GM23338 (cell line): Measurements from ENCODE around the gene CEMIP2. TPM values are rescaled to one million over a fixed set of nuclear protein-coding genes. Genes with fewer than 3 reads are reported as not detected.

Source experiments
- ATAC-seq: fragments of 200-7000 bp; cut with Tn5 transposase; 3 replicates; pipeline ENCODE4 v1.9.1; 2020
- DNase-seq: peaks from one replicate; pipeline ENCODE4 v3.0.0-alpha.2; 2015; ENCODE audit warnings: low spot score
- H2AFZ ChIP-seq: fragments of 200-600 bp; sonication (generic); 2 replicates; pipeline ENCODE4 v1.8.0; 2016; ENCODE audit warnings: antibody characterized with exemption, mild to moderate bottlenecking, moderate library complexity
- H3F3A ChIP-seq: fragments of 200-600 bp; sonication (generic); replicated peaks from 2 replicates; pipeline ENCODE4 v1.8.0; 2017; ENCODE audit warnings: antibody characterized with exemption, mixed run types, low read depth
- H3K27ac ChIP-seq: fragments of 200-600 bp; sonication (generic); 2 replicates; pipeline ENCODE4 v1.6.1; 2016; ENCODE audit warnings: low read depth
- H3K27me3 ChIP-seq: fragments of 200-600 bp; sonication (generic); 2 replicates; pipeline ENCODE4 v1.8.0; 2016; ENCODE audit warnings: mild to moderate bottlenecking, mixed run types, moderate library complexity; ENCODE audit not compliant: insufficient read depth
- H3K36me3 ChIP-seq: fragments of 200-600 bp; sonication (generic); 2 replicates; pipeline ENCODE4 v1.8.0; 2016; ENCODE audit warnings: mild to moderate bottlenecking; ENCODE audit not compliant: insufficient read depth
- H3K4me1 ChIP-seq: fragments of 200-600 bp; sonication (generic); 2 replicates; pipeline ENCODE4 v1.8.0; 2016; ENCODE audit warnings: mild to moderate bottlenecking, moderate library complexity; ENCODE audit not compliant: insufficient read depth
- H3K4me2 ChIP-seq: fragments of 200-600 bp; sonication (generic); 2 replicates; pipeline ENCODE4 v1.7.1; 2017; ENCODE audit warnings: mixed run types
- H3K4me3 ChIP-seq: fragments of 200-600 bp; sonication (generic); 2 replicates; pipeline ENCODE4 v1.6.1; 2016; ENCODE audit warnings: mixed run types
- H3K79me2 ChIP-seq: fragments of 200-600 bp; sonication (generic); replicated peaks from 2 replicates; pipeline ENCODE4 v1.8.0; 2017; ENCODE audit warnings: mild to moderate bottlenecking; ENCODE audit not compliant: insufficient read depth
- H3K9me2 ChIP-seq: fragments of 200-600 bp; sonication (generic); 2 replicates; pipeline ENCODE4 v1.8.0; 2017; ENCODE audit not compliant: insufficient read depth
- H4K20me1 ChIP-seq: fragments of 200-600 bp; sonication (generic); replicated peaks from 2 replicates; pipeline ENCODE4 v1.8.0; 2017; ENCODE audit warnings: mild to moderate bottlenecking; ENCODE audit not compliant: insufficient read depth
- H3K27ac Mint-ChIP-seq: 2 replicates; pipeline ENCODE4 v1.8.0; 2020; ENCODE audit warnings: inconsistent platforms, mild to moderate bottlenecking, moderate library complexity, mixed read lengths
- H3K27me3 Mint-ChIP-seq: 3 replicates; pipeline ENCODE4 v1.8.0; 2022; ENCODE audit warnings: low read depth, mild to moderate bottlenecking, moderate library complexity, mixed read lengths, inconsistent platforms; ENCODE audit not compliant: insufficient read depth, poor library complexity
- H3K36me3 Mint-ChIP-seq: 3 replicates; pipeline ENCODE4 v1.8.0; 2021; ENCODE audit warnings: low read depth, mild to moderate bottlenecking, inconsistent platforms, moderate library complexity, mixed read lengths
- H3K4me1 Mint-ChIP-seq: 3 replicates; pipeline ENCODE4 v1.8.0; 2020; ENCODE audit warnings: mild to moderate bottlenecking, inconsistent platforms, mixed read lengths
- H3K4me3 Mint-ChIP-seq: 3 replicates; pipeline ENCODE4 v1.8.0; 2021; ENCODE audit warnings: moderate library complexity, mild to moderate bottlenecking, inconsistent platforms, mixed read lengths
- H3K9me3 Mint-ChIP-seq: 3 replicates; pipeline ENCODE4 v1.8.0; 2020; ENCODE audit warnings: moderate library complexity, mild to moderate bottlenecking, inconsistent platforms, mixed read lengths
- EZH2 ChIP-seq: fragments of 200-600 bp; sonication (generic); IDR thresholded peaks from one replicate; pipeline ENCODE4 v1.8.0; 2017; ENCODE audit warnings: antibody characterized with exemption, mild to moderate bottlenecking, low read depth; ENCODE audit not compliant: unreplicated experiment
- EZH2phosphoT487 ChIP-seq: fragments of 200-600 bp; sonication (generic); IDR thresholded peaks from one replicate; pipeline ENCODE4 v1.8.1; 2018; ENCODE audit warnings: antibody characterized with exemption; ENCODE audit not compliant: unreplicated experiment
- JUNB ChIP-seq: IDR thresholded peaks from one replicate; pipeline ENCODE4 v1.6.1; 2016; ENCODE audit warnings: antibody characterized with exemption; ENCODE audit not compliant: unreplicated experiment
- NANOG ChIP-seq: IDR thresholded peaks from 2 replicates; pipeline ENCODE4 v1.6.1; 2016; ENCODE audit warnings: antibody characterized with exemption, borderline replicate concordance
- POLR2AphosphoS5 ChIP-seq: IDR thresholded peaks from 2 replicates; pipeline ENCODE4 v1.6.1; 2016; ENCODE audit warnings: antibody characterized with exemption, low read depth
- STAT1 ChIP-seq: IDR thresholded peaks from one replicate; pipeline ENCODE4 v1.6.1; 2016; ENCODE audit warnings: antibody characterized with exemption; ENCODE audit not compliant: unreplicated experiment
- ZNF114 ChIP-seq: fragments of 250-450 bp; sonication (Bioruptor Pico); IDR thresholded peaks from 2 replicates; pipeline ENCODE4 v1.5.0; 2020; ENCODE audit warnings: mild to moderate bottlenecking, moderate library complexity
- ZNF331 ChIP-seq: fragments of 250-450 bp; sonication (Bioruptor Pico); IDR thresholded peaks from 2 replicates; pipeline ENCODE4 v1.5.0; 2020; ENCODE audit warnings: low read depth, mild to moderate bottlenecking, moderate library complexity
- ZNF462 ChIP-seq: fragments of 250-450 bp; sonication (Bioruptor Pico); IDR thresholded peaks from 2 replicates; pipeline ENCODE4 v1.5.0; 2020; ENCODE audit warnings: mild to moderate bottlenecking, moderate library complexity
- polyA plus RNA-seq: library from polyadenylated mRNA; unstranded; fragments of >200 nt; fragmentation: Nextera tagmentation; extraction: Ambion mirVana; gene quantifications from 2 replicates; pipeline ENCODE4 v1.2.1, GENCODE V29; 2016
- total RNA-seq: library from RNA; depleted of rRNA; stranded (reverse); fragments of >200 nt; shearing (Covaris generic); gene quantifications from 2 replicates; pipeline ENCODE4 v1.2.3, GENCODE V29; 2014
- TF ChIP-seq, protein P1 (sequence below): IDR thresholded peaks from one replicate; pipeline ENCODE4 v1.6.1; 2018; ENCODE audit warnings: antibody characterized with exemption; ENCODE audit not compliant: unreplicated experiment
- TF ChIP-seq, protein P2 (sequence below), 2 experiments: fragments of 200-600 bp in 1 of 2; sonication (generic) in 1 of 2; conservative IDR thresholded peaks; 2 replicates each; pipeline versions ENCODE4 v1.5.1 to v1.6.1; 2016 to 2017; ENCODE audit warnings: antibody characterized with exemption in 2 of 2, low read depth in 2 of 2, mild to moderate bottlenecking in 2 of 2, moderate library complexity in 1 of 2
- TF ChIP-seq, protein P3 (sequence below): IDR thresholded peaks from 2 replicates; pipeline ENCODE4 v1.6.1; 2016; ENCODE audit warnings: antibody characterized with exemption

The CEMIP2 gene
- total and polyA plus RNA-seq, 2 experiments from 2014 or later, result 23.0 to 76.7 TPM

DNA sequence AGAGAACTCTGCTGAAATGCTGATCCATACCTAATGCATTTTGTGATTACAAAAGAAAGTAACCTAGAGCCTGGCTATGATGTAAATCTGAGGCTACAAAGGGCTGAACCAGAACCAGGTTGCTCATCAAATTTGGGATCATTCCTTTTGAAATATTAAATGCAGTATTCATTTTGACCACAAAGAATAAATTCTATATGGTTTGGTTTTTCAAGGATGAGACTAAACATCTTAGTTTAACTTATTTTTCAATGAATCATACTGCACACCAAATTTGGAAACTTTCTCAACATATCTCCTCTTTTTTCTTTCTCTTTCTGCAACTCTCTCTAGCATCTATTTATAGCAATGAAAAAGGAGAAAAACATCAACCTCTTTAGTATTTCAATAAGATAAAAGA is 46.5 kb downstream of the CEMIP2 start:
- Mint-ChIP-seq H3K9me3 (no peaks in the 10 kb centered on the region), H3K4me1 (no peaks in the 10 kb centered on the region), H3K27me3 (no peaks in the 10 kb centered on the region), H3K36me3 (peaks cover 53% of the 10 kb centered on the region; the same call in 2 of the 3 replicates), H3K4me3 (no peak overlapping the region), H3K27ac (no peak overlapping the region)
- TF ChIP-seq STAT1, result no peak
- no peak for TF ChIP-seq ZNF114 (CRISPR knock-in tag)
- TF ChIP-seq POLR2AphosphoS5, result no peak
- no peak for TF ChIP-seq JUNB
- TF ChIP-seq EZH2phosphoT487, result no peak
- TF ChIP-seq, protein P1, sequence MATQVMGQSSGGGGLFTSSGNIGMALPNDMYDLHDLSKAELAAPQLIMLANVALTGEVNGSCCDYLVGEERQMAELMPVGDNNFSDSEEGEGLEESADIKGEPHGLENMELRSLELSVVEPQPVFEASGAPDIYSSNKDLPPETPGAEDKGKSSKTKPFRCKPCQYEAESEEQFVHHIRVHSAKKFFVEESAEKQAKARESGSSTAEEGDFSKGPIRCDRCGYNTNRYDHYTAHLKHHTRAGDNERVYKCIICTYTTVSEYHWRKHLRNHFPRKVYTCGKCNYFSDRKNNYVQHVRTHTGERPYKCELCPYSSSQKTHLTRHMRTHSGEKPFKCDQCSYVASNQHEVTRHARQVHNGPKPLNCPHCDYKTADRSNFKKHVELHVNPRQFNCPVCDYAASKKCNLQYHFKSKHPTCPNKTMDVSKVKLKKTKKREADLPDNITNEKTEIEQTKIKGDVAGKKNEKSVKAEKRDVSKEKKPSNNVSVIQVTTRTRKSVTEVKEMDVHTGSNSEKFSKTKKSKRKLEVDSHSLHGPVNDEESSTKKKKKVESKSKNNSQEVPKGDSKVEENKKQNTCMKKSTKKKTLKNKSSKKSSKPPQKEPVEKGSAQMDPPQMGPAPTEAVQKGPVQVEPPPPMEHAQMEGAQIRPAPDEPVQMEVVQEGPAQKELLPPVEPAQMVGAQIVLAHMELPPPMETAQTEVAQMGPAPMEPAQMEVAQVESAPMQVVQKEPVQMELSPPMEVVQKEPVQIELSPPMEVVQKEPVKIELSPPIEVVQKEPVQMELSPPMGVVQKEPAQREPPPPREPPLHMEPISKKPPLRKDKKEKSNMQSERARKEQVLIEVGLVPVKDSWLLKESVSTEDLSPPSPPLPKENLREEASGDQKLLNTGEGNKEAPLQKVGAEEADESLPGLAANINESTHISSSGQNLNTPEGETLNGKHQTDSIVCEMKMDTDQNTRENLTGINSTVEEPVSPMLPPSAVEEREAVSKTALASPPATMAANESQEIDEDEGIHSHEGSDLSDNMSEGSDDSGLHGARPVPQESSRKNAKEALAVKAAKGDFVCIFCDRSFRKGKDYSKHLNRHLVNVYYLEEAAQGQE, result no peak
- TF ChIP-seq, protein P2, sequence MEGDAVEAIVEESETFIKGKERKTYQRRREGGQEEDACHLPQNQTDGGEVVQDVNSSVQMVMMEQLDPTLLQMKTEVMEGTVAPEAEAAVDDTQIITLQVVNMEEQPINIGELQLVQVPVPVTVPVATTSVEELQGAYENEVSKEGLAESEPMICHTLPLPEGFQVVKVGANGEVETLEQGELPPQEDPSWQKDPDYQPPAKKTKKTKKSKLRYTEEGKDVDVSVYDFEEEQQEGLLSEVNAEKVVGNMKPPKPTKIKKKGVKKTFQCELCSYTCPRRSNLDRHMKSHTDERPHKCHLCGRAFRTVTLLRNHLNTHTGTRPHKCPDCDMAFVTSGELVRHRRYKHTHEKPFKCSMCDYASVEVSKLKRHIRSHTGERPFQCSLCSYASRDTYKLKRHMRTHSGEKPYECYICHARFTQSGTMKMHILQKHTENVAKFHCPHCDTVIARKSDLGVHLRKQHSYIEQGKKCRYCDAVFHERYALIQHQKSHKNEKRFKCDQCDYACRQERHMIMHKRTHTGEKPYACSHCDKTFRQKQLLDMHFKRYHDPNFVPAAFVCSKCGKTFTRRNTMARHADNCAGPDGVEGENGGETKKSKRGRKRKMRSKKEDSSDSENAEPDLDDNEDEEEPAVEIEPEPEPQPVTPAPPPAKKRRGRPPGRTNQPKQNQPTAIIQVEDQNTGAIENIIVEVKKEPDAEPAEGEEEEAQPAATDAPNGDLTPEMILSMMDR (conservative IDR thresholded peaks at IDR 0.05; ENCODE audit: low read depth in 2 of 2), result no peak
- TF ChIP-seq EZH2, result no peak
- no peak for TF ChIP-seq NANOG
- no peak for TF ChIP-seq ZNF331 (CRISPR knock-in tag)
- no peak for TF ChIP-seq ZNF462
- TF ChIP-seq, protein P3, sequence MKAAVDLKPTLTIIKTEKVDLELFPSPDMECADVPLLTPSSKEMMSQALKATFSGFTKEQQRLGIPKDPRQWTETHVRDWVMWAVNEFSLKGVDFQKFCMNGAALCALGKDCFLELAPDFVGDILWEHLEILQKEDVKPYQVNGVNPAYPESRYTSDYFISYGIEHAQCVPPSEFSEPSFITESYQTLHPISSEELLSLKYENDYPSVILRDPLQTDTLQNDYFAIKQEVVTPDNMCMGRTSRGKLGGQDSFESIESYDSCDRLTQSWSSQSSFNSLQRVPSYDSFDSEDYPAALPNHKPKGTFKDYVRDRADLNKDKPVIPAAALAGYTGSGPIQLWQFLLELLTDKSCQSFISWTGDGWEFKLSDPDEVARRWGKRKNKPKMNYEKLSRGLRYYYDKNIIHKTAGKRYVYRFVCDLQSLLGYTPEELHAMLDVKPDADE, result no peak
- H3K4me2 ChIP-seq, result no peak overlapping the region
- H3K4me3 ChIP-seq, result no peak overlapping the region
- H3K79me2 ChIP-seq, result no peaks in the 10 kb centered on the region
- no peak overlapping the region for H2AFZ ChIP-seq
- no peaks in the 10 kb centered on the region for H4K20me1 ChIP-seq
- DNase-seq (no peak), ATAC-seq (no peak)
- no peaks in the 10 kb centered on the region for H3K9me2 ChIP-seq
- H3K36me3 ChIP-seq, result peaks cover 48% of the 10 kb centered on the region
- no peaks in the 10 kb centered on the region for H3K27me3 ChIP-seq
- no peaks in the 10 kb centered on the region for H3F3A ChIP-seq
- H3K4me1 ChIP-seq, result no peaks in the 10 kb centered on the region
- no peak overlapping the region; the same call in 1 of the 2 replicates for H3K27ac ChIP-seq
